DOHH2 (cell line): ENCODE data around the gene SLC27A6.

Experiments
- H3F3A ChIP-seq: fragments of 200-600 bp; sonication (generic), shearing (Covaris generic); 2 replicates; pipeline ENCODE4 v1.6.0; 2016; ENCODE audit warnings: antibody characterized with exemption, mild to moderate bottlenecking; ENCODE audit not compliant: control insufficient read depth, insufficient read depth
- H3K27ac ChIP-seq: fragments of 200-600 bp; sonication (generic); 2 replicates; pipeline ENCODE4 v1.5.1; 2014; ENCODE audit warnings: low read depth, mild to moderate bottlenecking, low read length, moderate library complexity
- H3K27me3 ChIP-seq: fragments of 200-600 bp; sonication (generic); 2 replicates; pipeline ENCODE4 v1.6.1; 2014; ENCODE audit warnings: mild to moderate bottlenecking, low read length, mixed read lengths; ENCODE audit not compliant: control insufficient read depth
- H3K36me3 ChIP-seq: fragments of 200-600 bp; sonication (generic); 2 replicates; pipeline ENCODE4 v1.6.1; 2014; ENCODE audit warnings: mild to moderate bottlenecking, low read length, moderate library complexity, mixed read lengths; ENCODE audit not compliant: control insufficient read depth
- H3K4me1 ChIP-seq: fragments of 200-600 bp; sonication (generic); 2 replicates; pipeline ENCODE4 v1.6.1; 2014; ENCODE audit warnings: mild to moderate bottlenecking, low read length, mixed read lengths; ENCODE audit not compliant: control insufficient read depth
- H3K4me2 ChIP-seq: fragments of 200-600 bp; sonication (generic); 2 replicates; pipeline ENCODE4 v1.6.0; 2014; ENCODE audit warnings: mild to moderate bottlenecking, low read length, moderate library complexity
- H3K4me3 ChIP-seq: fragments of 200-600 bp; sonication (generic); 2 replicates; pipeline ENCODE4 v1.5.1; 2014; ENCODE audit warnings: mild to moderate bottlenecking, low read length, mixed read lengths
- H3K79me2 ChIP-seq: fragments of 200-600 bp; sonication (generic); 2 replicates; pipeline ENCODE4 v1.6.1; 2014; ENCODE audit warnings: mild to moderate bottlenecking, low read length, mixed read lengths; ENCODE audit not compliant: control insufficient read depth
- H3K9me2 ChIP-seq: fragments of 200-600 bp; sonication (generic); replicated peaks from 2 replicates; pipeline ENCODE4 v1.6.1; 2014; ENCODE audit warnings: mild to moderate bottlenecking, low read length, mixed read lengths; ENCODE audit not compliant: control insufficient read depth
- H3K9me3 ChIP-seq: fragments of 200-600 bp; sonication (generic); 2 replicates; pipeline ENCODE4 v1.6.1; 2014; ENCODE audit warnings: antibody characterized with exemption, low read length, mixed read lengths; ENCODE audit not compliant: control insufficient read depth, insufficient read depth
- H4K20me1 ChIP-seq: fragments of 200-600 bp; sonication (generic); 2 replicates; pipeline ENCODE4 v1.6.0; 2014; ENCODE audit warnings: low read depth, mild to moderate bottlenecking, antibody characterized with exemption, low read length, moderate library complexity; ENCODE audit not compliant: control insufficient read depth, insufficient read depth
- EZH2phosphoT487 ChIP-seq: fragments of 200-600 bp; sonication (generic); IDR thresholded peaks from 2 replicates; pipeline ENCODE4 v1.6.1; 2017; ENCODE audit warnings: borderline replicate concordance, mild to moderate bottlenecking, antibody characterized with exemption, low read length, moderate library complexity, mixed read lengths
- TF ChIP-seq, protein P1 (sequence below): fragments of 200-600 bp; sonication (generic); IDR thresholded peaks from one replicate; pipeline ENCODE4 v1.5.1; 2014; ENCODE audit warnings: antibody characterized with exemption, mild to moderate bottlenecking, low read depth, low read length; ENCODE audit not compliant: poor library complexity, severe bottlenecking

SLC27A6 gene

GRCh38 chr5:129082225-129083136 lies 117.2 kb downstream of the SLC27A6 start:
- no peak overlapping the region for H3K4me3 ChIP-seq
- H3K27me3 ChIP-seq: no peaks in the 10 kb centered on the region; the same call in 1 of the 2 replicates
- no peaks in the 10 kb centered on the region for H3K9me3 ChIP-seq
- no peaks in the 10 kb centered on the region for H3K79me2 ChIP-seq
- no peaks in the 10 kb centered on the region for H3K36me3 ChIP-seq
- H4K20me1 ChIP-seq: no peaks in the 10 kb centered on the region
- H3K27ac ChIP-seq: no peak overlapping the region
- H3K4me2 ChIP-seq: no peak overlapping the region
- H3F3A ChIP-seq: no peaks in the 10 kb centered on the region
- no peak for TF ChIP-seq EZH2phosphoT487
- TF ChIP-seq, protein P1, sequence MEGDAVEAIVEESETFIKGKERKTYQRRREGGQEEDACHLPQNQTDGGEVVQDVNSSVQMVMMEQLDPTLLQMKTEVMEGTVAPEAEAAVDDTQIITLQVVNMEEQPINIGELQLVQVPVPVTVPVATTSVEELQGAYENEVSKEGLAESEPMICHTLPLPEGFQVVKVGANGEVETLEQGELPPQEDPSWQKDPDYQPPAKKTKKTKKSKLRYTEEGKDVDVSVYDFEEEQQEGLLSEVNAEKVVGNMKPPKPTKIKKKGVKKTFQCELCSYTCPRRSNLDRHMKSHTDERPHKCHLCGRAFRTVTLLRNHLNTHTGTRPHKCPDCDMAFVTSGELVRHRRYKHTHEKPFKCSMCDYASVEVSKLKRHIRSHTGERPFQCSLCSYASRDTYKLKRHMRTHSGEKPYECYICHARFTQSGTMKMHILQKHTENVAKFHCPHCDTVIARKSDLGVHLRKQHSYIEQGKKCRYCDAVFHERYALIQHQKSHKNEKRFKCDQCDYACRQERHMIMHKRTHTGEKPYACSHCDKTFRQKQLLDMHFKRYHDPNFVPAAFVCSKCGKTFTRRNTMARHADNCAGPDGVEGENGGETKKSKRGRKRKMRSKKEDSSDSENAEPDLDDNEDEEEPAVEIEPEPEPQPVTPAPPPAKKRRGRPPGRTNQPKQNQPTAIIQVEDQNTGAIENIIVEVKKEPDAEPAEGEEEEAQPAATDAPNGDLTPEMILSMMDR: no peak
- H3K9me2 ChIP-seq: no peaks in the 10 kb centered on the region
- H3K4me1 ChIP-seq: no peaks in the 10 kb centered on the region
